OCI-LY1 (cell line): ENCODE data around the gene MLC1.

Source experiments
- H2AFZ ChIP-seq: fragments of 200-600 bp; sonication (generic), shearing (Covaris generic); 2 replicates; pipeline ENCODE4 v1.6.0; 2014; ENCODE audit warnings: antibody characterized with exemption, mild to moderate bottlenecking, low read length
- H3F3A ChIP-seq: fragments of 200-600 bp; sonication (generic), shearing (Covaris generic); 2 replicates; pipeline ENCODE4 v1.6.0; 2014; ENCODE audit warnings: mild to moderate bottlenecking, antibody characterized with exemption, low read length, moderate library complexity; ENCODE audit not compliant: insufficient read depth
- H3K27ac ChIP-seq: fragments of 200-600 bp; sonication (generic); 2 replicates; pipeline ENCODE4 v1.5.1; 2014; ENCODE audit warnings: low read length, mixed run types, mild to moderate bottlenecking, low read depth; ENCODE audit not compliant: poor library complexity, severe bottlenecking
- H3K27me3 ChIP-seq: fragments of 200-600 bp; sonication (generic); 2 replicates; pipeline ENCODE4 v1.6.0; 2014; ENCODE audit warnings: antibody characterized with exemption, mild to moderate bottlenecking, low read length, moderate library complexity; ENCODE audit not compliant: insufficient read depth
- H3K36me3 ChIP-seq: fragments of 200-600 bp; sonication (generic); 2 replicates; pipeline ENCODE4 v1.6.1; 2014; ENCODE audit warnings: mild to moderate bottlenecking, antibody characterized with exemption, low read length, moderate library complexity, mixed read lengths; ENCODE audit not compliant: insufficient read depth
- H3K4me1 ChIP-seq: fragments of 200-600 bp; sonication (generic); 2 replicates; pipeline ENCODE4 v1.5.1; 2014; ENCODE audit warnings: mild to moderate bottlenecking, low read length, moderate library complexity; ENCODE audit not compliant: insufficient read depth, severe bottlenecking
- H3K4me2 ChIP-seq: fragments of 200-600 bp; sonication (generic), shearing (Covaris generic); 2 replicates; pipeline ENCODE4 v1.6.1; 2014; ENCODE audit warnings: low read length
- H3K4me3 ChIP-seq: fragments of 200-600 bp; sonication (generic); 2 replicates; pipeline ENCODE4 v1.5.1; 2014; ENCODE audit warnings: low read length, low read depth, mild to moderate bottlenecking, mixed read lengths; ENCODE audit not compliant: poor library complexity, severe bottlenecking
- H3K79me2 ChIP-seq: fragments of 200-600 bp; shearing (Covaris generic); 2 replicates; pipeline ENCODE4 v1.6.1; 2016; ENCODE audit warnings: mixed run types, low read length, mixed read lengths; ENCODE audit not compliant: insufficient read depth
- H3K9ac ChIP-seq: fragments of 200-600 bp; sonication (generic), shearing (Covaris generic); 2 replicates; pipeline ENCODE4 v1.6.1; 2014; ENCODE audit warnings: mild to moderate bottlenecking, low read length, mixed read lengths
- H3K9me2 ChIP-seq: fragments of 200-600 bp; sonication (generic), shearing (Covaris generic); 2 replicates; pipeline ENCODE4 v1.6.1; 2014; ENCODE audit warnings: low read depth, mild to moderate bottlenecking, low read length, mixed read lengths
- H3K9me3 ChIP-seq: fragments of 200-600 bp; shearing (Covaris generic); 2 replicates; pipeline ENCODE4 v1.6.1; 2014; ENCODE audit warnings: low read length, mixed read lengths
- H4K20me1 ChIP-seq: fragments of 200-600 bp; sonication (generic), shearing (Covaris generic); 2 replicates; pipeline ENCODE4 v1.6.0; 2016; ENCODE audit warnings: mild to moderate bottlenecking, low read length; ENCODE audit not compliant: insufficient read depth
- EZH2 ChIP-seq: fragments of 200-600 bp; sonication (generic), shearing (Covaris generic); IDR thresholded peaks from 2 replicates; pipeline ENCODE4 v1.8.0; 2017; ENCODE audit warnings: borderline replicate concordance, mixed run types, mild to moderate bottlenecking, antibody characterized with exemption, low read length, moderate library complexity, mixed read lengths
- TF ChIP-seq, protein P1 (sequence below): fragments of 200-600 bp; sonication (generic), shearing (Covaris generic); IDR thresholded peaks from 2 replicates; pipeline ENCODE4 v1.5.1; 2017; ENCODE audit warnings: mild to moderate bottlenecking, antibody characterized with exemption, low read length, moderate library complexity, mixed read lengths

MLC1 gene

GRCh38 chr22:50061824-50062355 lies 23.3 kb downstream of the MLC1 start:
- H3F3A ChIP-seq, result no peaks in the 10 kb centered on the region
- no peak overlapping the region for H3K27ac ChIP-seq
- H2AFZ ChIP-seq, result no peak overlapping the region
- H3K9ac ChIP-seq, result no peak overlapping the region
- H3K79me2 ChIP-seq, result no peaks in the 10 kb centered on the region
- no peaks in the 10 kb centered on the region for H4K20me1 ChIP-seq
- H3K36me3 ChIP-seq, result no peaks in the 10 kb centered on the region
- peaks cover 25% of the 10 kb centered on the region for H3K4me1 ChIP-seq
- TF ChIP-seq, protein P1, sequence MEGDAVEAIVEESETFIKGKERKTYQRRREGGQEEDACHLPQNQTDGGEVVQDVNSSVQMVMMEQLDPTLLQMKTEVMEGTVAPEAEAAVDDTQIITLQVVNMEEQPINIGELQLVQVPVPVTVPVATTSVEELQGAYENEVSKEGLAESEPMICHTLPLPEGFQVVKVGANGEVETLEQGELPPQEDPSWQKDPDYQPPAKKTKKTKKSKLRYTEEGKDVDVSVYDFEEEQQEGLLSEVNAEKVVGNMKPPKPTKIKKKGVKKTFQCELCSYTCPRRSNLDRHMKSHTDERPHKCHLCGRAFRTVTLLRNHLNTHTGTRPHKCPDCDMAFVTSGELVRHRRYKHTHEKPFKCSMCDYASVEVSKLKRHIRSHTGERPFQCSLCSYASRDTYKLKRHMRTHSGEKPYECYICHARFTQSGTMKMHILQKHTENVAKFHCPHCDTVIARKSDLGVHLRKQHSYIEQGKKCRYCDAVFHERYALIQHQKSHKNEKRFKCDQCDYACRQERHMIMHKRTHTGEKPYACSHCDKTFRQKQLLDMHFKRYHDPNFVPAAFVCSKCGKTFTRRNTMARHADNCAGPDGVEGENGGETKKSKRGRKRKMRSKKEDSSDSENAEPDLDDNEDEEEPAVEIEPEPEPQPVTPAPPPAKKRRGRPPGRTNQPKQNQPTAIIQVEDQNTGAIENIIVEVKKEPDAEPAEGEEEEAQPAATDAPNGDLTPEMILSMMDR, result no peak
- no peak for TF ChIP-seq EZH2
- H3K4me3 ChIP-seq, result no peak overlapping the region
- no peaks in the 10 kb centered on the region for H3K27me3 ChIP-seq
- no peak overlapping the region for H3K4me2 ChIP-seq
- no peaks in the 10 kb centered on the region for H3K9me3 ChIP-seq
- no peaks in the 10 kb centered on the region for H3K9me2 ChIP-seq

DNA sequence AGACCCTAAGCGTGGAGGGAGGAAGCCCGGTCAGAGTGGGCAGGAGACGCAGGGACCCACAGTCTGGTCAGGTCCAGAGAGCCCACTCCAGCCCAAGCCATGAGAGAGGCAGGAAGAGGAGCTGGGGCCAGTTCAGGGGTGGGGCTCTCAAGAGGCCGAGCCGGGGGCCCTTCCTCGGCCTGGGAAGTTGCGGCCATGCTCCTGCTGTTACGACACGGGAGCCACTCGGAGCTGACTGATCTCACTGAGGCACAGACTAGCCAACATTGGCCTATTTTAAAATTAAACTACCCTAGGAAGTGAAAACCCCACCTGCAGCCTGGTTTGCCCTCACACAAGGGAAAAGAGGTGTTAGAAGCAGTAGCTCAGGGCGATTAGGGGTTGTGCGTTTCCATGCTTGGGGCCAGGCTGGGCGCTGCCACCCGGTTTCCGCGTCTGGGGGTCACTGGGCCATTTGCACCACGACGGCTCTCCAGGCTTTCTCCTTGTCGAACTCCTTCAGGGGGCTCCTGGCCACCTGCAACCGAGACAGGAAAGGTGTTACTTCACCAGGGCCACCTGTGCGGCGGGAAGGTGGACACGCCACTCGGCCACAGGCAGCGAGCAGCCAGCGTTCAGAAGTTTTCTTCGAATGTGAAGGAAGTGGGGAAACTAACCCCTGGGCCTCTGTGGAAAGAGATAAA lies 23.9 kb downstream of the MLC1 start:
- Histone ChIP-seq H3K4me2 (no peak overlapping the region), H3K79me2 (no peaks in the 10 kb centered on the region), H4K20me1 (no peaks in the 10 kb centered on the region), H3K9me3 (no peaks in the 10 kb centered on the region), H3K4me3 (no peak overlapping the region), H3K9ac (no peak overlapping the region), H3K9me2 (no peaks in the 10 kb centered on the region), H3K4me1 (peaks cover 25% of the 10 kb centered on the region), H3K36me3 (no peaks in the 10 kb centered on the region), H3F3A (no peaks in the 10 kb centered on the region), H3K27ac (no peak overlapping the region), H3K27me3 (no peaks in the 10 kb centered on the region), H2AFZ (no peak overlapping the region)
- TF ChIP-seq, protein P1, result no peak
- TF ChIP-seq EZH2, result no peak

- Histone ChIP-seq H3K36me3 (no peaks in the 10 kb centered on the region), H2AFZ (no peak overlapping the region)
Observed at GRCh38 chr22:50060441-50061140, 24.6 kb downstream of the MLC1 start.

More at GRCh38 chr22:50060441-50061140, 24.6 kb downstream of the MLC1 start:
- Histone ChIP-seq H3K4me2 (no peak overlapping the region), H3K4me3 (no peak overlapping the region), H3K4me1 (peaks cover 30% of the 10 kb centered on the region), H3K9ac (no peak overlapping the region), H4K20me1 (no peaks in the 10 kb centered on the region), H3K27ac (no peak overlapping the region), H3K9me3 (no peaks in the 10 kb centered on the region), H3K27me3 (no peaks in the 10 kb centered on the region), H3K79me2 (no peaks in the 10 kb centered on the region), H3F3A (no peaks in the 10 kb centered on the region), H3K9me2 (no peaks in the 10 kb centered on the region)
- TF ChIP-seq, protein P1, result peak; percentile 10; the same call in 1 of the 2 replicates
- TF ChIP-seq EZH2, result no peak
